Measurements from ENCODE around the gene CHTOP.

Gene CHTOP

DNA sequence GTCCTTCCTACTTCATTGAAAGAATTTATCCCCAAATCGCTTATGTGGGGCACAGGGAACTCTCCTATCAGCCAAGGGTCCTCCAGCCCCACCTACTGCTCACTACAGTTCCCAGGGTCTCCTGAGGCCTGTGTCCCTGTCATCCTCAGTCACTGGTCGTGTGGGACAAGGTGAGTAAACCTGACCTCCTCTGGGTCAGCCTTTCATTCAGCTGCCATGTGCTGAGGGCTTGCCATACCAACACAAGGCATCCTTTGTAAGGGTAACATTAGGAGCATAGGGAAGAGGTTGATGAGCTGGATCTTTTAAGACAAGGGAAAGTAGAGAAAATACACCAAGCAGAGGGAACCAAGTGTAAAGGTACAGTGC, 13.5 kb downstream of the CHTOP start:
- no peaks in the 10 kb centered on the region for H3K9me3 ChIP-seq (ENCODE audit: severe bottlenecking)
- DNase-seq (ENCODE audit: low spot score) = no peak
- peaks cover 36% of the 10 kb centered on the region for H3K36me3 ChIP-seq (ENCODE audit: low read depth)
- TF ChIP-seq, protein P1, sequence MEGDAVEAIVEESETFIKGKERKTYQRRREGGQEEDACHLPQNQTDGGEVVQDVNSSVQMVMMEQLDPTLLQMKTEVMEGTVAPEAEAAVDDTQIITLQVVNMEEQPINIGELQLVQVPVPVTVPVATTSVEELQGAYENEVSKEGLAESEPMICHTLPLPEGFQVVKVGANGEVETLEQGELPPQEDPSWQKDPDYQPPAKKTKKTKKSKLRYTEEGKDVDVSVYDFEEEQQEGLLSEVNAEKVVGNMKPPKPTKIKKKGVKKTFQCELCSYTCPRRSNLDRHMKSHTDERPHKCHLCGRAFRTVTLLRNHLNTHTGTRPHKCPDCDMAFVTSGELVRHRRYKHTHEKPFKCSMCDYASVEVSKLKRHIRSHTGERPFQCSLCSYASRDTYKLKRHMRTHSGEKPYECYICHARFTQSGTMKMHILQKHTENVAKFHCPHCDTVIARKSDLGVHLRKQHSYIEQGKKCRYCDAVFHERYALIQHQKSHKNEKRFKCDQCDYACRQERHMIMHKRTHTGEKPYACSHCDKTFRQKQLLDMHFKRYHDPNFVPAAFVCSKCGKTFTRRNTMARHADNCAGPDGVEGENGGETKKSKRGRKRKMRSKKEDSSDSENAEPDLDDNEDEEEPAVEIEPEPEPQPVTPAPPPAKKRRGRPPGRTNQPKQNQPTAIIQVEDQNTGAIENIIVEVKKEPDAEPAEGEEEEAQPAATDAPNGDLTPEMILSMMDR (IDR thresholded peaks at IDR 0.05; ENCODE audit: poor library complexity, severe bottlenecking) = no peak
- no peaks in the 10 kb centered on the region for H3K4me1 ChIP-seq (ENCODE audit: insufficient read depth, poor library complexity, severe bottlenecking)
- no peak overlapping the region for H3K4me3 ChIP-seq (ENCODE audit: severe bottlenecking)
- H3K27ac ChIP-seq (ENCODE audit: poor library complexity, severe bottlenecking) = no peak overlapping the region
- peak; percentile 28 for ATAC-seq (ENCODE audit: low read depth)
- no peaks in the 10 kb centered on the region for H3K27me3 ChIP-seq (ENCODE audit: insufficient read depth, poor library complexity, severe bottlenecking)

DNA sequence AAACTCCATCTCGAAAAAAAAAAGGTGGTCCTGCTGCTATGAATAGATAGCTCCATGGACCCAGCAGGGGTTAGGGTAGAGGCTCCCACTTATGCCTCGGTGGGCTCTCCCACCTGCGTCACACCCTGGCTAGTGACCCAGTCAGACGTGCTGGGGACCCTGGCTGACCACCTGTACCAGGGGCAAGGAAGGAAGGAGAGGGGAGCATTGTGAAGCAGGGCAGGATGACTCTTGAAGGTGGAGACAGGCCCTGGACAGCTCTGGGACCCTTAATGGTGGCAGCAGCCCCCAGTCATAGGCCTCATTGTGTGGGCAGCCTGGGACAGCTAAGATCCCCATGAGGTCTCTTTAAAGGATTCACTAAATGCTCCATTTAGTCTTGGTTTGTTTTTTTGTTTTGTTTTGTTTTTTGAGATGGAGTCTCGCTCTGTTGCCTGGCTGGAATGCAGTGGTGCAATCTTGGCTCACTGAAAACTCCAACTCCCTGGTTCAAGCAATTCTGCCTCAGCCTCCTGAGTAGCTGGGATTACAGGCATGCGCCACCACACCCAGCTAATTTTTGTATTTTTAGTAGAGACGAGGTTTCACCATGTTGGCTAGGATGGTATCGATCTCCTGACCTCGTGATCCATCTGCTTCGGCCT, 14.3 kb downstream of the CHTOP start:
- no peak for DNase-seq (ENCODE audit: low spot score)
- TF ChIP-seq, protein P1 (IDR thresholded peaks at IDR 0.05; ENCODE audit: poor library complexity, severe bottlenecking) = no peak
- no peak for ATAC-seq (ENCODE audit: low read depth)
- Histone ChIP-seq H3K4me1 (ENCODE audit: insufficient read depth, poor library complexity, severe bottlenecking) (peaks cover 5% of the 10 kb centered on the region), H3K27me3 (ENCODE audit: insufficient read depth, poor library complexity, severe bottlenecking) (no peaks in the 10 kb centered on the region), H3K36me3 (ENCODE audit: low read depth) (peaks cover 28% of the 10 kb centered on the region), H3K27ac (ENCODE audit: poor library complexity, severe bottlenecking) (no peak overlapping the region), H3K4me3 (ENCODE audit: severe bottlenecking) (no peak overlapping the region), H3K9me3 (ENCODE audit: severe bottlenecking) (no peaks in the 10 kb centered on the region)

DNA sequence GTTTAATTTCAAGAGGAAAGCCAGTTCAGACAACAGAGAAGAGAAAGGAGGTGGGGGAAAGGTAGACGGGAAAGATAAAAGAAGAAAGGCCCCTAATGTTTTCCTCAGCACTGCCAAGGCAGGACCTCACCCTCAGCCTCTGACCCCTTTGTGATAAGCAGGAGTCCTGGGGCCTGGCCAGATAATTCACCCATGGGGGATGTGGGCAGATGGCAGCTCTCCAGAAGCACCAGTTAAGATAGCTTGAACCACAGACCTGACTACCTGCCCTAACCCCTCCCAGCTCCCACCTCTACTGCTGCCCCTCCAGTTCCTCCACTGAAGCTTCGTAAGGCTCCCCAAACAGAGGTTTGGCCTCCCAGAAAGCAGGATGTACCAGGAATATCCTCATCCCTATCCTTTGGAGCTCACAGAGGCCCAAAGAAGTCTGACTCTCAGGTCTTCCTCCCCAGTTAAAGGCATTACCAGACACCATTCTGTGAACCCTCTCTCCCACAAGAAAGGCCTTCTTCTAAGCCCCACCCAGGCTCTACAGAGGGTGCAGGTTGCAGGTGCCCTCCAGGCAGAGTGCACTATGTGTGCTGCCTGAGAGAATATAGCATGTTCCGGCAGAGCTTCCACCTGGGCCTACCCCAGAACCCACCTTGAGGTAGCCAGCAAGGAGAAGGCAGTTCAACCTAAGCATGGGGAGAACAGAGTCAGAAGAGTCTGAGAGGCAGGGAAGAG, 15.4 kb downstream of the CHTOP start:
- ATAC-seq (ENCODE audit: low read depth) (peak; percentile 7; the same call in 2 of the 3 replicates), DNase-seq (ENCODE audit: low spot score) (no peak)
- H3K27ac ChIP-seq (ENCODE audit: poor library complexity, severe bottlenecking) = no peak overlapping the region
- no peaks in the 10 kb centered on the region for H3K27me3 ChIP-seq (ENCODE audit: insufficient read depth, poor library complexity, severe bottlenecking)
- H3K9me3 ChIP-seq (ENCODE audit: severe bottlenecking) = no peaks in the 10 kb centered on the region
- peaks cover 6% of the 10 kb centered on the region for H3K4me1 ChIP-seq (ENCODE audit: insufficient read depth, poor library complexity, severe bottlenecking)
- H3K4me3 ChIP-seq (ENCODE audit: severe bottlenecking) = no peak overlapping the region
- TF ChIP-seq, protein P1 (IDR thresholded peaks at IDR 0.05; ENCODE audit: poor library complexity, severe bottlenecking) = no peak
- H3K36me3 ChIP-seq (ENCODE audit: low read depth) = peaks cover 17% of the 10 kb centered on the region

DNA sequence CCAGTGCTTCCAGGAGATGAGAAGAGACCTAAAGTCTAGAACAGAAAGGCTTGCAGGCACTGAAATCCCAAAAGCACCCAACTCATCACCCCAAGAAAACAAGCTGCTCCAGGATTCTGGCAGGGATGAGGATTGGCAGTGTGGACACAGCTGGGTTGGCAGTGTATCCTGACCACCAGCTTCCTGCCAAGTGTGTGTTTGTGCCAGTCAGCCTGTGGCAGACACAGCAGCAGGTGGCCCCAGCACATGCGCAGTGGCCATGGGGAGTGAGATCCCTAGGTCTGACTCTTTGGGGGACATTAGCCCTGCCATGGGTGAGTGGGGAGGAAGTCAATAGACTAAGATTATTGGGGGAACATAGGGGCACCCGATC, 16.0 kb downstream of the CHTOP start:
- peaks cover 6% of the 10 kb centered on the region for H3K4me1 ChIP-seq (ENCODE audit: insufficient read depth, poor library complexity, severe bottlenecking)
- DNase-seq (ENCODE audit: low spot score) = no peak
- ATAC-seq (ENCODE audit: low read depth) = peak; percentile 24; the same call in 2 of the 3 replicates
- H3K9me3 ChIP-seq (ENCODE audit: severe bottlenecking) = no peaks in the 10 kb centered on the region
- TF ChIP-seq, protein P1 (IDR thresholded peaks at IDR 0.05; ENCODE audit: poor library complexity, severe bottlenecking) = no peak
- no peak overlapping the region for H3K4me3 ChIP-seq (ENCODE audit: severe bottlenecking)
- H3K27me3 ChIP-seq (ENCODE audit: insufficient read depth, poor library complexity, severe bottlenecking) = no peaks in the 10 kb centered on the region
- no peak overlapping the region for H3K27ac ChIP-seq (ENCODE audit: poor library complexity, severe bottlenecking)
- peaks cover 11% of the 10 kb centered on the region for H3K36me3 ChIP-seq (ENCODE audit: low read depth)

DNA sequence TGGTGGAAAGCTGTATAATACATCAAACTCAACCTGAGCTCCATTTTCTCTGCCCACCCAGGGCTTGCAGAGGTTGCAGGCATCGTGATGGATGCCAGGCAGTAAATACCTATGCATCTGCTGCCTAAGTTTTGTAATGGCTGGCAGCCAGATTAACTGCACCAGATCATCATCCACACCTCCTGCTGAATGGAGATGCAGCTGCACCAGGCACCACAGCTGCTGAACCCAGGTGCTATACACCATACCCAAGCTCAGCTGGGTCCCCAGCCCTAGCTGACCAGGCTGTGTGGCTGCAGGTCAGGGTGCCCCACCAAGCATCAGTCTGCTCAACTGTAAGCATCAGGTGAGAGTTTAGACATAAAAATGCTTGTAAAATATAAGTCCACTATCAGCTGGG, 17.9 kb downstream of the CHTOP start:
- no peak for ATAC-seq (ENCODE audit: low read depth)
- no peaks in the 10 kb centered on the region for H3K36me3 ChIP-seq (ENCODE audit: low read depth)
- H3K4me1 ChIP-seq (ENCODE audit: insufficient read depth, poor library complexity, severe bottlenecking) = peaks cover 6% of the 10 kb centered on the region
- H3K9me3 ChIP-seq (ENCODE audit: severe bottlenecking) = no peaks in the 10 kb centered on the region
- TF ChIP-seq, protein P1 (IDR thresholded peaks at IDR 0.05; ENCODE audit: poor library complexity, severe bottlenecking) = no peak
- no peak overlapping the region for H3K27ac ChIP-seq (ENCODE audit: poor library complexity, severe bottlenecking)
- DNase-seq (ENCODE audit: low spot score) = no peak
- no peaks in the 10 kb centered on the region for H3K27me3 ChIP-seq (ENCODE audit: insufficient read depth, poor library complexity, severe bottlenecking)
- H3K4me3 ChIP-seq (ENCODE audit: severe bottlenecking) = no peak overlapping the region
